HEK293 (cell line): ENCODE results near the gene ITGB1BP1.

Experiments
- CTCF ChIA-PET: fragments of 350-600 bp; formaldehyde crosslinking; extraction: SDS; loops from one replicate; lab custom pipeline; 2021; ENCODE audit warnings: antibody characterized with exemption; lab: Yijun Ruan, JAX
- POLR2A ChIA-PET: fragments of 300-600 bp; formaldehyde crosslinking; extraction: SDS; loops from one replicate; lab custom pipeline; 2020; ENCODE audit warnings: antibody characterized with exemption, inconsistent platforms; lab: Yijun Ruan, JAX
- H3K27ac ChIP-seq: fragments of 200-500 bp; sonication (Bioruptor generic); 2 replicates; pipeline ENCODE4 v1.5.1; 2014; ENCODE audit warnings: low read depth, low read length, control low read depth, inconsistent platforms; ENCODE audit errors: extremely low read depth
- H3K36me3 ChIP-seq, 2 experiments: fragments of 200-500 bp in 1 of 2; sonication (Bioruptor generic) in 1 of 2; 1 replicate in 1 of 2; 2 replicates in 1 of 2; pipeline ENCODE4 v1.5.1; 2014 to 2017; ENCODE audit warnings: inconsistent platforms in 2 of 2, low read length in 2 of 2; ENCODE audit not compliant: control insufficient read depth in 2 of 2, insufficient read depth in 1 of 2
- H3K4me1 ChIP-seq: fragments of 200-500 bp; sonication (Bioruptor generic); 2 replicates; pipeline ENCODE4 v1.5.1; 2014; ENCODE audit warnings: mild to moderate bottlenecking, low read length, inconsistent platforms; ENCODE audit not compliant: control insufficient read depth, insufficient read depth
- H3K4me3 ChIP-seq: 2 replicates; pipeline ENCODE4 v1.5.1; 2011; ENCODE audit warnings: low read depth, mild to moderate bottlenecking, control low read depth, low read length, moderate library complexity
- H3K9me3 ChIP-seq: fragments of 200-500 bp; sonication (Bioruptor generic); 2 replicates; pipeline ENCODE4 v1.5.1; 2014; ENCODE audit warnings: low read depth, low read length, inconsistent platforms; ENCODE audit not compliant: control insufficient read depth, insufficient read depth
- ATF2 ChIP-seq: fragments of 450-650 bp; formaldehyde crosslinking; IDR thresholded peaks from 2 replicates; pipeline ENCODE4 v1.5.1; 2016; ENCODE audit warnings: missing biosample characterization, missing genetic modification characterization, low read depth
- GLI2 ChIP-seq: fragments of 450-650 bp; formaldehyde crosslinking; IDR thresholded peaks from 2 replicates; pipeline ENCODE4; 2017; ENCODE audit warnings: missing biosample characterization, missing genetic modification characterization, low read depth, borderline replicate concordance
- HOXA7 ChIP-seq: sonication (generic); formaldehyde crosslinking; IDR thresholded peaks from 2 replicates; pipeline ENCODE4 v1.8.1; 2022; ENCODE audit warnings: missing genetic modification reagents, borderline replicate concordance
- INSM2 ChIP-seq: fragments of 450-650 bp; formaldehyde crosslinking; IDR thresholded peaks from 2 replicates; pipeline ENCODE4 v1.5.1; 2016; ENCODE audit warnings: missing biosample characterization, missing genetic modification characterization
- KLF1 ChIP-seq: fragments of 450-650 bp; formaldehyde crosslinking; IDR thresholded peaks from 2 replicates; pipeline ENCODE4 v1.5.1; 2016; ENCODE audit warnings: missing biosample characterization, missing genetic modification characterization
- SP3 ChIP-seq: fragments of 450-650 bp; formaldehyde crosslinking; IDR thresholded peaks from 2 replicates; pipeline ENCODE4 v1.5.1; 2016; ENCODE audit warnings: missing biosample characterization, missing genetic modification characterization
- WT1 ChIP-seq: fragments of 450-650 bp; formaldehyde crosslinking; IDR thresholded peaks from 2 replicates; pipeline ENCODE4 v1.5.1; 2016; ENCODE audit warnings: missing biosample characterization, missing genetic modification characterization
- ZBTB49 ChIP-seq: fragments of 450-650 bp; formaldehyde crosslinking; IDR thresholded peaks from 2 replicates; pipeline ENCODE4 v1.5.1; 2016; ENCODE audit warnings: missing biosample characterization, missing genetic modification characterization, low read depth
- ZBTB6 ChIP-seq: fragments of 450-650 bp; formaldehyde crosslinking; IDR thresholded peaks from 2 replicates; pipeline ENCODE4 v1.5.1; 2017; ENCODE audit warnings: missing biosample characterization, missing genetic modification characterization
- ZFP3 ChIP-seq: fragments of 450-650 bp; formaldehyde crosslinking; IDR thresholded peaks from 2 replicates; pipeline ENCODE4 v1.5.1; 2016; ENCODE audit warnings: low read depth, missing biosample characterization, missing genetic modification characterization
- ZIC2 ChIP-seq: fragments of 450-650 bp; formaldehyde crosslinking; IDR thresholded peaks from 2 replicates; pipeline ENCODE4 v1.5.1; 2016; ENCODE audit warnings: missing biosample characterization, missing genetic modification characterization
- ZNF121 ChIP-seq: fragments of 450-650 bp; formaldehyde crosslinking; IDR thresholded peaks from 2 replicates; pipeline ENCODE4 v1.5.1; 2016; ENCODE audit warnings: missing biosample characterization, missing genetic modification characterization
- ZNF24 ChIP-seq: fragments of 450-650 bp; formaldehyde crosslinking; IDR thresholded peaks from 2 replicates; pipeline ENCODE4 v1.5.1; 2016; ENCODE audit warnings: missing biosample characterization, missing genetic modification characterization
- ZNF274 ChIP-seq, 2 experiments: fragments of 200-500 bp in 1 of 2; fragments of 450-650 bp in 1 of 2; sonication (Bioruptor generic) in 1 of 2; formaldehyde crosslinking in 1 of 2; IDR thresholded peaks; 2 replicates each; pipeline versions ENCODE4 v1.5.1 to v1.6.1; 2014 to 2016; ENCODE audit warnings: borderline replicate concordance in 1 of 2, inconsistent platforms in 1 of 2, low read length in 1 of 2, missing biosample characterization in 1 of 2, missing genetic modification characterization in 1 of 2
- ZNF362 ChIP-seq: fragments of 450-650 bp; formaldehyde crosslinking; IDR thresholded peaks from 2 replicates; pipeline ENCODE4 v1.5.1; 2016; ENCODE audit warnings: missing biosample characterization, missing genetic modification characterization
- ZNF398 ChIP-seq: fragments of 450-650 bp; formaldehyde crosslinking; IDR thresholded peaks from 2 replicates; pipeline ENCODE4 v1.5.1; 2017; ENCODE audit warnings: missing biosample characterization, missing genetic modification characterization
- ZNF549 ChIP-seq: fragments of 450-650 bp; IDR thresholded peaks from 2 replicates; pipeline ENCODE4 v1.5.1; 2018; ENCODE audit warnings: missing biosample characterization, missing genetic modification characterization, mild to moderate bottlenecking, inconsistent platforms, moderate library complexity
- ZNF629 ChIP-seq: fragments of 450-650 bp; formaldehyde crosslinking; IDR thresholded peaks from 2 replicates; pipeline ENCODE4 v1.5.1; 2017; ENCODE audit warnings: missing biosample characterization, missing genetic modification characterization
- ZNF664 ChIP-seq: fragments of 450-650 bp; formaldehyde crosslinking; IDR thresholded peaks from 2 replicates; pipeline ENCODE4 v1.5.1; 2016; ENCODE audit warnings: missing biosample characterization, missing genetic modification characterization
- ZNF768 ChIP-seq: fragments of 450-650 bp; formaldehyde crosslinking; IDR thresholded peaks from 2 replicates; pipeline ENCODE4 v1.5.1; 2018; ENCODE audit warnings: missing biosample characterization, mild to moderate bottlenecking, missing genetic modification characterization
- ZNF830 ChIP-seq: fragments of 450-650 bp; IDR thresholded peaks from 2 replicates; pipeline ENCODE4 v1.5.0; 2018; ENCODE audit warnings: missing biosample characterization, missing genetic modification characterization, low read depth, mild to moderate bottlenecking, moderate library complexity

Gene ITGB1BP1

GRCh38 chr2:9405636-9406035, 17.7 kb downstream of the ITGB1BP1 start:
- no peak overlapping the region for H3K27ac ChIP-seq
- no peaks in the 10 kb centered on the region for H3K4me1 ChIP-seq
- CTCF ChIA-PET, result no interaction called here
- no peak overlapping the region for H3K4me3 ChIP-seq
- TF ChIP-seq ZNF362 (tag by site-specific recombination) (no peak), GLI2 (no peak), SP3 (tag by site-specific recombination) (no peak), ZNF274 (IDR thresholded peaks at IDR 0.05; ENCODE audit: low read length) (no peak), ZNF274 (tag by site-specific recombination; IDR thresholded peaks at IDR 0.05; ENCODE audit: borderline replicate concordance) (no peak), ZNF830 (no peak), KLF1 (tag by site-specific recombination) (no peak)
- TF ChIP-seq, all 188 proteins: peak for 0
- no peaks in the 10 kb centered on the region for H3K9me3 ChIP-seq
- POLR2A ChIA-PET, result no interaction called here
- peaks cover 0 to 75% of the 10 kb centered on the region in 2 experiments for H3K36me3 ChIP-seq

GRCh38 chr2:9404451-9404850, 18.9 kb downstream of the ITGB1BP1 start:
- ChIA-PET POLR2A (no interaction called here), CTCF (interaction anchor here (0.7 kb wide), 1 partner anchor 564 kb away, joined by 3 read pairs; no protein-coding TSS in a partner anchor)
- Histone ChIP-seq H3K9me3 (no peaks in the 10 kb centered on the region), H3K36me3 (peaks cover 0 to 66% of the 10 kb centered on the region in 2 experiments), H3K27ac (no peak overlapping the region), H3K4me3 (no peak overlapping the region)
- TF ChIP-seq ZNF768 (tag by site-specific recombination) (no peak), ZNF629 (no peak), ZBTB49 (tag by site-specific recombination) (no peak), ZIC2 (no peak), ZNF121 (tag by site-specific recombination) (no peak), GLI2 (no peak), ZNF830 (no peak), ZNF398 (tag by site-specific recombination) (no peak), ATF2 (tag by site-specific recombination) (no peak), HOXA7 (CRISPR knock-in tag) (no peak), ZNF664 (tag by site-specific recombination) (no peak), ZNF24 (tag by site-specific recombination) (no peak), WT1 (tag by site-specific recombination) (no peak), ZFP3 (tag by site-specific recombination) (no peak), ZBTB6 (tag by site-specific recombination) (no peak), INSM2 (no peak), ZNF549 (no peak)
- TF ChIP-seq, all 188 proteins: peak for 0
- no peaks in the 10 kb centered on the region for H3K4me1 ChIP-seq
